Measurements from ENCODE around the gene LDLRAD4.
A peak's percentile ranks its signal among the peaks of the same experiment; 100 is the strongest.

LDLRAD4 gene

DNA sequence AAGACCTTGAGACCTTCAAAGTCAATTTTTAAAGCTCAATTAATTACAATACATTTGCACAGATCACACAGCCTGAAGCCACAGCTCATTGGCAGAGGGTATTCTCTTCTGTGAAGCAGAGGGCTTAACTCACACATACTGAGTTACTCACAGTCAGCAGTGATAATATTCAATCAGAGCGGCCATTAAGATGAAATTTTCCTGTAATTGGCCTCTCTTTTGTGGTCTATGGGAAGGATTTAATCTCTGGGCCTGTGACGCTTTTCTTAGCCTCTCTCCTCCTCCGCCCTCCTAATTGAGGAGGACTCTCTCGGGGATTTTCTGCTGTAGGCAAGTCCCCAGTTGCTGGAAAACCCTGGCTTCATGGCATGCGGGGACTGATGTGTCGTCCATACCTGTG is 12.3 kb upstream of the LDLRAD4 start:
- DNase-seq: no peak

DNA sequence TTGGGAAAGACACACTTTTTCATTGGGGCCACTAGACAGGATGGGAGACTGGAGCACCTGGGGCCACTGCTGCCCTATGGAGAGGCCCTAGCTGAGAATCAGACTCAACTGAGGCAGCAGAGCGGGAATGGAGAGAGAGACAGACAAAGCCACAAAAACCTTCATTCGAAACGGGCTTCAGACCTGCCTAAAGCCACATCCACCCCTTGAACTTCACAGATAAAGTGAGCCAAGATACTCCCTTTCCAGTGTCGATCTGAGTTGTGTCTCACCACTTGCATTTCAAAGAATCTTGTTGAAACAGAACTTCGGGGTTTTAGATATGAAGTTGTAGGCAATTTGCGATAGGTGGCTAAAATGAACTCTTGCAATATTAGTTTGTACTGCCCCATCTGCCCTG is 11.3 kb upstream of the LDLRAD4 start:
- DNase-seq: no peak

DNA sequence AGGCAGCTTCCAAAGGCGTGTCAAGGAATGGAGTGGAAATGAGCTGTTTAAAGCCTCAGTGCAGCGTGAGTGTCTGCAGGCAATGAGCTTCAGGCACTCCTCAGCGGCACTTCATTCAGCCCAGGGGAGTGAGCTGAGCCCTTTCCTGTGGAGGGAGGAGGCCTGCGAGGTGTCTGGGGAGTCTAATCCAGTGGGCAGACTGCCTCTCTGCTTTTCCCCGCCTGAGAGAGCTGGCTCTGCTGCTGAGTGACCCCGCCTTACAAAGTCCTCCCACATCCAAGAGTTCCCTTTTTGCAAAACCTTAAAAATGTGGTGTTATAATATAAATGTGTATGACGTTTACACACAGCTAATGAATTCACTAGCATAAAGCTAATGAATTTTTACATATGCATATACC is 7.0 kb upstream of the LDLRAD4 start:
- DNase-seq: peak; percentile 59

DNA sequence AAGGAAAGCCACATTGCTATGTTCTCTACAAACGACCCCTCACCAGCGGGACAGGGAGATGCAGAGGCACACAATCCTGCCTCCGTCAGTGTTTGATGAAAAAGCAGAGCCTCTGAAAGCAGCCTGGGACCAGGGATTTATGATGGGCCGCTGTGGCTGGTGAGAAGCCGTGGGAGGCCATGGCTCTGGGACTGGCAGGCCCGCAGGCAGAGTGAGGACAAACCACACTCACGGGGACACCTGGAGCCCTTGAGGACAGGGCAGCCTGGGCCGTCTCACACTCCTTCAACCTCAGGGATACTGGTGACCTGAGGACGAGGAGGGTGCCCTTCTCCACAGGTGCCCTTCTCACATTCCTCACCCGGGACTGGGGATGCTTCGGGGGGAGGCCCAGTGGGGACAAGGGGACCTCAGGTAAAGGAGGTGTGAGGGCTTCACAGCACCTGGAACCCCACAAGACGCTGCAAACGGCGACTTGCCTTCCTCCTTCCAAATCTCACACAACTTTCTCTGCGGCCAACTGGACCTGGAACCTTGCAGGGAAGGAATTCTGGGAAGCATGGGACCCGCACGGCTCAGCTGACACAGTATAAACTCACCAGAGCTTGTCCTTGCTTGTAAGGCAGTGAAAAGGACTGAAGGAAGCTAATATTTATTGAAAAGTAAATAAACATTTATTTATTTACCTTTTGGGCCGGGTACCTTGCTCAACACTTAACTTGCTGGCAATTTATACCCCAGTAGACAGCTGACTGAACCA is 5.3 kb upstream of the LDLRAD4 start:
- DNase-seq: no peak

DNA sequence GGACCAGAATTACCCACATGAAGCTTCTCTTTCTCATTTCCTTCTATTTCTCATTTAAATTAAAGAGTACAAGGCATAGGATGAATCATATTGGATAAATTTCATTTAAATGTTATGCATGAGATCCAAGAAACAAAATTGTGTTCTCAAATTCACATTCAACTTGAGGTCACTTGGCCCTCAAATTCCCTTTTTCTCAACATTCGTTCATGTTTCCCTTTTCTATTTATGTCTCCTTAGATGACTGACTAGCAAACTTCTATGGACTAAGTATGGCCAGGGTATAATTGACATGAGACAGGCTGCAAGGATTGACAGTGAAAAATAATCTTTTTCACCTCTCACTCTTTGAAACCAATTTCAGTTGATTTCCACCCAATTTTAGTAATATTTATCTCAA is 4.0 kb upstream of the LDLRAD4 start:
- DNase-seq: peak; percentile 69

DNA sequence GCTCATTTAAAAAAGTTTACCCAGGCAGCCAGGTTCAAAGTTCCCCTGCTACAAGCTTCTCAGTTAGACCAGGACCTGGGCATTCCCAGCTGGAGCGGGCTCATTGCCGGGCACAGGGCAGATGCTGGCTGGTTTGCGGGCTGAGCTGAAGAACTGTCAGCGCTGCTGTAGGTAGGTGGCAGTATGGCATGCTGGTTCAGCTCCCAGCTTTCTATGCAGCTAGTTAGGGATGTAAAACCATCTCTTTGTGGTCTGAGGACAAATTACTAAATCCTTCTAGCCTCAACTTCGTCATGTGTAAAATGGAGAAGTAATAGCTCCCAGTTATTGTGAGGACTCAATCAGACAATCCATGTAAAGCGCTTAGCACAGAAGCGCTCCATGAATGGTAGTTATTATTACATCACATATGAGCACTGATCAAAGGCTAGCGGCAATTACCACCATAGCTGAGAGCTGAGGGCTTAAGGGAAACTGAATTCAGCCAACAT is 2.4 kb upstream of the LDLRAD4 start:
- DNase-seq: peak; percentile 99

DNA sequence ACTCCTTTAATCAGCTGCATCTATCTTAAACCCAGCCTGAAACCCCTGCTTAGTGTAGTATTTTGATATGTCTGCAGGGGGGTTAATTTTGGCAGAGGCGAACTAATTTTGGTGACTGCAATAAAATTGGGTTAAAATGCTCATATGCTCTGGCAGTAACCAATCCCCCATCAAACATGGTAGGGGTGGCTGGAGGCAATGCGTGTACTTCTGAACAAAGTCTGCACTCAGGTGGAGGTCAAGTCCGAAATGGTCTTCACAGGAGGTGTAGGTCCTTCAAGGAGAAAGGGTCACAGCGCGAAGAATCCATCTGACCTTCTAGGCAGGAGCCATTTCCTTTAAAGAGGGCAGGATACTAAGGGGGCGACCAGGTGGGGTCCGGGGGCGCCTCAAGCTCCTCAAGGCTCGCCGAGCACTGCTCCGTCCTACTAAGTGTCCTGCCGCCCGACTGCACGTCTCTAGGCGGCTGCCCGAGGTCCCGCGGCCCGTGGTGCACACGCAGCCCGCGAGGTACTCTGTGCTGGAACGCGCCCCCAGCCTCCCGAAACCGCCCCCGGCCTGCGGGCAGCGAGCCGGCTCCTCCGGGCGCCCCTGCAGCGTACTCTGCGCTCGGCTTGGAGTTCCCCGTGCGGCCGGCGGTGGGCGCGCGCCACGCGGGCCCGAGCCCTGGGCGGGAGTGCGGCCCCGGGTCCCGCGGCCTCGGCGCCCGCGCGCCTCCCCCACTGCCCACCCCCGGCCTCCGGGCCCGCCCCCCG is 1.7 kb upstream of the LDLRAD4 start:
- no peak for DNase-seq

DNA sequence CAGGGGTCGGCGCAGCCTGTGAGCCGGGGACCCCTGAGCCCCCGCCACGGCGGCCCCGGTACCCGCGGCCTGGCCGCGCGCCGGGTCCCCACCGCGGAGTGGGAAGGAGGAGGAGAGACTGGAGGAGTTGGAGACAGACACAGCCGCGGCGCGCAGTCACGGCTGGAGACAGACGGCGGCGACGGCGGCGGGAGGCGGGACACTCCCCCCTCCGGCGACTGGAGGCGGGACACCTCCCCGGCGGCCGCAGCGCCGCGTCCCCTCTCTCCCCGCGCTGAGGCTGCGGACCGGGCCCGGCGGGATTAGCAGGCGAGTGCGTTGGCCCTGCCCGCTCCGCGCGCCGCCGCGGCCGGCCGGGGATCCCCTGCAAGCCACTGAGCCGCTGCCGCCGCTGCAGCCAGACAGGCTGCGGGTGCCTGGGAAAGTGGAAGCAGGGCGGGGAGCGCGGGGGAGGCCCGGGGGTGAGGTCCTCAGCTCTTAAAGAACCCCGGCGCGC is 1.0 kb upstream of the LDLRAD4 start:
- DNase-seq: peak; percentile 21

DNA sequence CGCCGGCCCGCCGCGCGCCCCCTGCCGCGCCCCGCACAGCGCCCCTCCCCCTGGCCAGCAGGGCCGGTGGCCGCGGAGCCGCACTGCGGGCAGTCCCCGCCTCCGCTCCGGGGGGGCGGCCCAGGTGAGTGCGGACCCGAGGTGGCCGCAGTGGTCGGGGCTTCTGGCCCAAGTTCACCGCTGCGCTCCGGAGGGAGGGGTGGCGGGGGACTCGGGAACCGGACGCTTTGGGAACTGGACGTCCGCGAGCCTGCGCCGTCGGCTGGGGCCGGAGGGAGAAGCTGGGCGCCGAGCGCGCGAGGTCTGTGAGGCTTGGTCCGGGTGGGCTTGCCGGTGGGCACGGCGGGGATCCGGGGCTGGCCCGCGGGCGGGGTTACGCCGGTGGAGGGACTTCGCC is 591 bp upstream of the LDLRAD4 start:
- no peak for DNase-seq

DNA sequence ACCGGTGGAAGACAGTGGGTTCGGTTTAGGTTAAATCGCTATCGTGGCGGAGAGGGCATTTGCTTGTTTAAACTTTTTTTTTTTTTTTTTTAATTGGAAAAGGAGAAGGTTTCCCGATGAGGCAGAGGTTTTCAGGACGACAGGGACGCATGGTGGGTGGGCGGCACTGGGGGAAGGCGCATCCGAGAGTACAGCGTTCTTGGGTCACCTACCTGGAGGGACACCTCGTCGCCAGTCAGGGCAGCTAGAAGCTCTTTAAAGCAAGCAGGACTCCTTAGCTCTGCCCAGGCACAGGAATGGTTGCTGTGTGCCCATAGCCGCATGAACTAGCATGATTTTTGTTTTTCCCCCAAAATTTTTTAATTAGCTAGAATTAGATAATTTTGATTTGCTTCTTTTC is 437 bp downstream of the LDLRAD4 start:
- DNase-seq: no peak

DNA sequence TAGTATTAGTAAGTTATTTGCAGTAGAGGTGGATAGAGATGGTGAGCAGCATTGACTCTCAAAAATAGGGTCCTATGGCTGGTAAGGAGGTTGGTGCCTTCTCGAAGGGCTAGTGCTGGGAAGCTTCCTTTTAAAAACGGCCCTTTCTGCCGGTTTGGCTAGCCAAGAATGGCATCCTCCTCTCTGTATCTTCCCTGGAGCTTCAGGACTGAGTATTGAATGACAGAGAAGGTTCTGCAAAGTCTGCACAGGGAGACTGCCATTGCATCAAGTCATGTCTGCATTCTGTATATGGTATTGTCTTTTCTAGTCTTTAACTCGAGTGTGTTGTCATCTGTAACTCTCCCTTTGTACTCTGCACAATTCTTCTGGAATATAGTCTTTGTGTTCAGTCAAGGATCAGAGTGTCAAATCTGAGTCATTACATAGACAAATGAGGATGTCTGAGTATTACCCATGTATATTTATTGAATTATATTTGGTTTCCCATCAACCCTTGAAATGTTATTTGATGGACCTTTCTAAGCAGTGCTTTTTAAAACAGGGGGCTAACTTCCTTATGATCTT is 1.1 kb downstream of the LDLRAD4 start:
- DNase-seq: no peak

DNA sequence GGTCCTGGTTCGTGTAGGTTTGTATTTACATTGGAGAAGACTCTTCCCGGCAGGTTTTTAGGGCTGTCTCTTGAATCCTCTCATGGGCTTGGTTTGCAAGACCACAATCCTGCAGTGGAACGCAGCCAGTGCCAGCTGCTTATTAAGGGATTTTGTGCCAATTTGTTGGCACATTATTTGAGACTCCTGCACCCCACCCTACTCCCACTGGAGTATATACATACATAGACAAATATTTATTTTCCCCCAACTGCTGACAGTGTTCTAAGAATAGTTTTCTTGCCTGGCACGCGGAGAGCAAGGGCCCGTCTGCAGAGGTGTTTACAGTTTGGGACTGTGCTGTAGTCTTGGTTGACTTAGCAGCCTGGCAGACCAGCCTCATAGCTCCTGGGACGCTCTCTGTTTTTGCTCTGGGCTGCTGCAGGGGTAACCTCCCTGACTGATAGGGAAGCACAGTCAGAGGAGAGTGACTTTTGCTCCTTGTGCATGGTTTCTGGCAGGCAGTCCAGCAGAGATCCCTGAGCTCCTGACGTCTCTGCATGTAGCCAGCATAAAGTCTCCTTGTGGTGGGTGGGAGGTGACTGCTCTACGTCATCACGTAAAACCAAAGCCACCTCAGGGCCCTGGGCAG is 1.9 kb downstream of the LDLRAD4 start:
- DNase-seq: no peak

DNA sequence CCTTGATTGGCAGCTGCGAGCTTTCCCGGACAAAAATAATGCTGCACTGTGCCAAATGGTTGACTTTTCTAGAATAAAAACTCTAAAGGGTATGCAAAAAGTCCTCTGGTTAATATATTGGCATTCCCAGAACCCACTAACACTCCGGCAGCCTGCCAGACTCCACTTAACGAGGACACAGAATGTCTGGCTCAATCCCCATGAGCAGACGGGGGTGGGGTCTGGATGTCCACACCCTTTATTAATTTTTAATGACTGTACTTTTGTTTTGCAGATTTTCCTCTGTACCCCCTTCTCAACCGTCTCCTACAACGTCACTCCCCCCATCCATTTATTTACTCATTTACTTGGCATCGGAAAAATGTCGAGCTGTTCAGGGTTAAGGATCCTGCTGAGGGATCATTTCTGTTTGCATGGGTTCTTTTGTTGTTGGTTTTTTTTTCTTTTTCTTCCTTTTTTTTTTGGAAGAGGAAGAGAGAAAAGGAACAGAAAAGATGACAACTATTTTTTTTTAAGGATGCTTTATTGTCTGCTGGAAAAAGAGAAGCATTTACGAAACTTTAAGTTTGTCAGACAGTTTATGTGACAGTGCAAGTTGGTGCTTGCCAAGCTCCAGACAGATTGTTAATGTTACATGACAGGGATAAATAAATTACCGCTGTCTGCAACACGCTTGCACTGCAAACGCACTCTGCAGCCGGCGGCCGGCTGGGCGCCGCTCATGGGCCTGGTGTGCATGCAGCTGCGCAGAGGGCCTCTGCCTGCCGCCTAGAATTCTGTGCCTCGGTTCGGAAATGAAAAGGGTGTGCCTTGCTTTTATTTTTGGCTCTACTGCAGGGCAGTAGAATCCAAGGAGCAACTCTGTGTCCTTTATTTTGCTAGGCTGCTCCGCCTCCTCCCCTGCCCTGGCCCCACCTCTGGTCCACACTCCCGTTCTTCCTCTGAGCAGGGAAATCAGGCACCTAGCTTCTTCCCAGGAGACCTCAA is 3.6 kb downstream of the LDLRAD4 start:
- peak; percentile 96 for DNase-seq

DNA sequence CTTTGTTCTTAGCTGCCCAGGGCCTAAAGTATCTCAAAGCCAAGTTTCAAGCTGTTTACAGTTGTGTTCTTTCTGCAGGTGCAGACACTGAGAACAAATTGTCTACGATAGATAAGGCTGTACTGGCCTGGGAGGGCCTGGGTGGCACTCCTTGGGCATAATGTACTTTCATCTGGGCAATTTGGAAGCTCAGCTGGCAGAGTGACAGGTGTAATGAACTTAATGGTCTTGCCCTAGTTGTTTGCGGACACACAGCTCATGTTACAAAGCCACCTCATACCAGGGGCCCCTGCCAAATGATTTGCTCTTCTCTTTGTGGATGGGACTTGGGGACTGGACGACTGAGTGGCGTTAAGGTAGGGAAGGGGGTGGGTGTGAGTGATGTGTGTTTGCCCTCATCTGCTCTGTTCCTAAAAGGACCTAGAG is 4.3 kb downstream of the LDLRAD4 start:
- no peak for DNase-seq

DNA sequence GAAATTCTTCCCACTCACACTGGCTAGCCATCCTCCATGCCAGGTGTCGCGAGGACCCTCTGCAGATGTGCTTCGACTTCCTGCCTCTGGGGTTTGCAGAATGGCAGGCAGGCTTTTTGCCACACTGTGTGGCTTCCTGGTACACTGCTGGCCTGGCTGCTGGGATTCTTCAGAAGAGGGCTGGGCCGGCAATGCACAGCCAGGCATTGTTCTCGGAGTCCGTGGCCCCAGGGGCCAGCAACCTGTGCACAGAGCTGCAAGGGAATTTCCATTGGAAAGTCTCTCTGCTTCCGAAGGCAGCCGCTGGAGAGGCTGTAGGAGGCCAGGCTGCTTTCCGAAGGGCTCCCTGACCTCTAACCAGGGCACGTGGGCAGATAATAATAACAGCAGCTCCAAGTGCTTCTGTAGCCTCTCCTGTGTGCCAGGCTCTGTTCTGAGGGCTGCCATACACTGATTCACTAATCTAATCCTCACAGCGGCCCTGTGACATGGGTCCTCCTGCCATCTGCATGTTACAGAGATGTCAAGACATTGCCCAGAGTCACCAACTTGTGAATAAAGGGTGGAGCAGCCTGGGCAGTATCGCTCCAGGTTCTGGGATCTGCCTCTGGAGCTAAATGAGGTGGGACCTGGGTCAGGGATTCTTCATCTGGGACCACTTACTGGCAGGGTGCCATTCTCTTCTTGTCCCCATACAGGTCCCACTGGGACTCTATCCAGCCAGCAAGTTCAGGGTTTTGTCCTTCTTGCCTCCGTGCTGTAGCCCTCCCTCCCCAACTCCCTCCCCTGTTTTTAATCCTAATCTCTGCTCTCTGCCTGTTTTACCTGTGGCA is 5.0 kb downstream of the LDLRAD4 start:
- no peak for DNase-seq

DNA sequence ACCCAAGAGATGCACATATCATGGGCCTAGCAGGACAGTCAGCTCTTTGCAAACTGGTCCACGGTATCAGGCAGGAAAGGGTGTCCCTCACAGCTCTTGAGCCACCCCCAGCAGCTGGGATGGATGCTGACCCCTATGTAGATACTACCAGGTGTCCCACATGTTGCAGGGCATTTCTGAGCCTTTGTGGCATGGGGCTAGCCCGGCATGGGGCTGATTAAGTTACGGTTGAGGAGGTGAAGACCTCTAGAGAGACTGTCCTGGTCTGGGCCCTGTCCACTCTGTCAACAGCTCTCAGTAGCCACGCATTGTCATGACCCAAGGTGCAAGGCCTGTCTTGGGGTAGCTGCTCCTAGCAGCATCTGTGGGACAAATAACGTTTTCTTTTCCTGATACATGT is 6.7 kb downstream of the LDLRAD4 start:
- DNase-seq: no peak

DNA sequence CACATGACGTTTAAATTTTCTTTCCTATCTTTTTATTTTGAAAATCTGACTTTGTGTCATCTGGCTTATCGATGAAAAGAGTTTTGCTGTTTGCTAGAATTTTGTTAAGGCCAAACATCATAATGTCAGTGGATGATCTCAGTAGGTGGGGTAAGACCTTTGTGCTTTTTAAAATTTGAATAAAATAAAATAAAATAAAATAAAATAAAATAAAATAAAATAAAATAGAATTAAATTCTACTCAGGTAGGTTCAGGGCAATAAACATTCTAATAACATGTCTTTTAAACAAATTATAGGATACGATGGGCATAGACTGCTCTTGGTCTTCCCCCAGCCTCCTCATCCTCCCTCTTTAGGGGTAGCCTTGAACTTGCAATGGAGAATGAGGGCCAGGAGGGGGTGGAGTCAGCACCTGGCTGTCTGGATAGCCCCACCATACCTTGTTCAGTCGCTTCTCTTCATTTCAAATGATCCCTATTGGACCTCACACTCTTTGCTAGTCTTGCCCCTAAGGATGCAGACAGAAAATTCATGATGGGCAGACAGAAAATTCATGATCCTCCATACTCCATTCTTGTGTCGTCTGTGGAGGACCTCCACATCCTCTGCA is 8.1 kb downstream of the LDLRAD4 start:
- DNase-seq: no peak

DNA sequence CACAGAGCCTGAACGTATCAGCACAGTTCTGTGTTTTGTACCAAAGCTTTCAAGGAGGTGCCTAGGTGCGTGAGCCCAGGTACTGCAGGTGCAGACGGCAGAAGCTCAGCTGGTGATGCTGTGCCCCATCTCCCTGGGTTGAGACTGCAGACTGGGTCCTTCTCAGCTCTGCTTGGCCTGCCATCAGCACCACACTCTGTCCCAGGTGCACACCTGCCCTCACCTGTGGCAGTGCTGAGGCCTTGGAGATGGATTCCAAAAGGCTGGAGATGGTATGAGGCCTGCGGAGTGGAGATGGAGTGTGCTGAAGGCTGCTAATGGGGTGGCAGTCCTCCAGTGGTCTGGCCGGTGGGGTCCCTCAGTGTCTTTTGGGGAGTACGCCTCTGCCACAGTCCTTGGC is 9.3 kb downstream of the LDLRAD4 start:
- DNase-seq: no peak

DNA sequence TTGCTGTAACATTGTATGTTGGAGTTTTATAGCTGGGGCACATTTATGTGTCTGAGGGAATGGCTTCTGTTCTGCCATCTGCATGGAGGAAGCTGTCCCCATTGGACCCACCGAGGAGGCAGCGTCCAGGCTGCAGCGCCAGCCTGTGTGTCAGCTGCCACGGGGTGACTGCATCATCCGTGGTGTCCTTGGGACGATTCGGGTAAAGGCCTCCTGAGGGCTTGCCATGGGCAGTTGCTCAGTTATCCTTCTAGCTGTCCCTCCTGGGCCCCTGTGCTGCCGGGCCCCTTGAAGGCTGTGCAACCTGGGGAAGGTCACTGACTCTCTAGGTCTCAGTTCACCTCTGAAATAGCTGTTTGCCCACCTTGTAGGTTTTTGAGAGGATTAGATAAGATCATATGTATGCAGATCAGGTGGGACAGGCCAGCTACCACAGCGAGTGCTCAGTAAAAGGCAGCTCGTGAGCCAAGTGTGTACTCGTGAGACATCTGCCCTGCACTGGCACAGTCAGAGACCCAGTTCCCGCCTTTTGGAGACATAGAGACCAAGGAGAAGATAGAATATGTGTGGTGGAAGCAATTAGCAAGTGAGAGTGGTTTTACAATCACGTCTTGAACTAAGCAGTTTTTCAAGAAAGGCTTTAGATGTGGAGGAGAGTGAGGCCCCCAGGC is 10.6 kb downstream of the LDLRAD4 start:
- DNase-seq: no peak

DNA sequence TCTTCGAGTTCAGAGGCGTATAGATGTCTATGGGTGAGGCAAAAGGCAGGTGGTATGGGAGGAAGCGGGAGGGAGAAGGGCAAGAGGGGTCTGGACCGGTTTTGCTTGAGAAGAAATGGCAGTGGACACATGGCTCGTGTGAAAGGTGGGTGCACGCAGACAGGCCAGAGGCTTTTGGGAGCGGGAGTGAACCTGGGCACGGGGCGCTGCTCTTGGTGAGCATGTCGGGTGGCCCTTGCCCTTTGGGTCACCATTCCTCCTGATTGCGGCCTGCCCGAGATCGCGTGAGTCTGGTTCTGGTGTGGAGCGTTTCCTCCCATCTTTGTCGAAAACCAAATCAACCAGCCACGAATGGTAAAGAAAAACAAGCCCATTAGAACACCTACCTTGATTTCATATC is 12.6 kb downstream of the LDLRAD4 start:
- no peak for DNase-seq

Data from MV-4-11 (cell line).